OCI-LY7 (cell line): ENCODE data around the gene ASXL1. TPM values are rescaled to one million over a fixed set of nuclear protein-coding genes. Genes with fewer than 3 reads are reported as not detected.

ENCODE experiments used
- BruUV-seq: library from RNA; stranded (reverse); fragments of 400-500 nt; replicated peaks from 2 replicates; lab custom pipeline; 2021; lab: Mats Ljungman, UMichigan
- CTCF ChIA-PET: fragments of 300-600 bp; sonication (Branson Sonifier 250); formaldehyde crosslinking; loops from one replicate; lab custom pipeline; 2022; ENCODE audit warnings: antibody characterized with exemption; ENCODE audit not compliant: unreplicated experiment; lab: Charles Lee
- POLR2A ChIA-PET: fragments of 300-600 bp; sonication (Branson Sonifier 250); formaldehyde crosslinking; loops from one replicate; lab custom pipeline; 2022; ENCODE audit warnings: antibody characterized with exemption; lab: Charles Lee
- DNase-seq: peaks from one replicate; pipeline ENCODE4 v3.0.0-alpha.2; 2015; ENCODE audit warnings: low spot score
- H2AFZ ChIP-seq: fragments of 200-600 bp; sonication (generic), shearing (Covaris generic); 2 replicates; pipeline ENCODE4 v1.6.1; 2014; ENCODE audit warnings: mild to moderate bottlenecking, antibody characterized with exemption, low read length, moderate library complexity
- H3K27ac ChIP-seq: fragments of 200-600 bp; sonication (generic); 2 replicates; pipeline ENCODE4 v1.5.1; 2014; ENCODE audit warnings: mixed run types, low read depth, mild to moderate bottlenecking, moderate library complexity, low read length, inconsistent platforms; ENCODE audit not compliant: poor library complexity, severe bottlenecking
- H3K36me3 ChIP-seq: fragments of 200-600 bp; sonication (generic); 2 replicates; pipeline ENCODE4 v1.6.1; 2014; ENCODE audit warnings: mild to moderate bottlenecking, antibody characterized with exemption, low read length, moderate library complexity, mixed read lengths; ENCODE audit not compliant: insufficient read depth
- H3K4me1 ChIP-seq: fragments of 200-600 bp; sonication (generic); 2 replicates; pipeline ENCODE4 v1.5.1; 2014; ENCODE audit warnings: mild to moderate bottlenecking, low read length; ENCODE audit not compliant: insufficient read depth, poor library complexity, severe bottlenecking
- H3K4me2 ChIP-seq: fragments of 200-600 bp; sonication (generic); 2 replicates; pipeline ENCODE4 v1.6.1; 2014; ENCODE audit warnings: mild to moderate bottlenecking, low read length
- H3K4me3 ChIP-seq: fragments of 200-600 bp; sonication (generic); 2 replicates; pipeline ENCODE4 v1.5.1; 2014; ENCODE audit warnings: mild to moderate bottlenecking, low read depth, low read length; ENCODE audit not compliant: poor library complexity, severe bottlenecking
- H3K79me2 ChIP-seq: fragments of 200-600 bp; sonication (generic); 2 replicates; pipeline ENCODE4 v1.6.1; 2016; ENCODE audit warnings: low read depth, mild to moderate bottlenecking, low read length, moderate library complexity, mixed read lengths; ENCODE audit not compliant: insufficient read depth
- H3K9me2 ChIP-seq: fragments of 200-600 bp; sonication (generic); 2 replicates; pipeline ENCODE4 v1.6.1; 2016; ENCODE audit warnings: mild to moderate bottlenecking, low read length, mixed read lengths; ENCODE audit not compliant: insufficient read depth
- H3K9me3 ChIP-seq: fragments of 200-600 bp; sonication (generic); 2 replicates; pipeline ENCODE4 v1.6.1; 2014; ENCODE audit warnings: mild to moderate bottlenecking, mixed run types, low read length, mixed read lengths
- H4K20me1 ChIP-seq: fragments of 200-600 bp; sonication (generic); 2 replicates; pipeline ENCODE4 v1.6.1; 2014; ENCODE audit warnings: mild to moderate bottlenecking, antibody characterized with exemption, low read length, moderate library complexity, mixed read lengths; ENCODE audit not compliant: insufficient read depth
- CTCF ChIP-seq: fragments of 200-600 bp; sonication (generic); conservative IDR thresholded peaks from 2 replicates; pipeline ENCODE4 v1.5.1; 2014; ENCODE audit warnings: mild to moderate bottlenecking, antibody characterized with exemption, low read length, moderate library complexity, mixed read lengths
- EZH2phosphoT487 ChIP-seq: fragments of 200-600 bp; sonication (generic); IDR thresholded peaks from 2 replicates; pipeline ENCODE4 v1.6.1; 2018; ENCODE audit warnings: low read depth, borderline replicate concordance, mild to moderate bottlenecking, mixed run types, antibody characterized with exemption, low read length, moderate library complexity, mixed read lengths
- intact Hi-C: fragments of 100-400 bp; cut with micrococcal nuclease; formaldehyde crosslinking; loops from one replicate; pipeline ENCODE4 v1.10.0; 2022; ENCODE audit not compliant: unreplicated experiment
- total RNA-seq, 2 experiments: library from RNA; depleted of rRNA in 1 of 2; stranded (reverse); fragments of >200 nt in 1 of 2; shearing (Covaris generic) in 1 of 2; gene quantifications; 2 replicates each; pipeline ENCODE4 v1.2.3, GENCODE V29; 2014 to 2022

The ASXL1 gene
- total RNA-seq, 2 experiments from 2014 or later = 84.7 to 122 TPM

- Histone ChIP-seq H3K36me3 (no peaks in the 10 kb centered on the region), H3K4me1 (peaks cover 20% of the 10 kb centered on the region), H3K4me2 (peak overlapping the region; percentile 63), H4K20me1 (no peaks in the 10 kb centered on the region), H3K79me2 (no peaks in the 10 kb centered on the region), H3K9me2 (no peaks in the 10 kb centered on the region), H3K27ac (no peak overlapping the region), H3K4me3 (peak overlapping the region; percentile 66), H3K9me3 (no peaks in the 10 kb centered on the region), H2AFZ (no peak overlapping the region)
- intact Hi-C loops = no loop called here
- CTCF ChIA-PET = no interaction called here
- TF ChIP-seq EZH2phosphoT487 (no peak), CTCF (no peak)
- BruUV-seq = no TSS peak
- DNase-seq = no peak
- POLR2A ChIA-PET = interaction anchor here (0.6 kb wide), 1 partner anchor 702 kb away, joined by 4 read pairs; no protein-coding TSS in a partner anchor
Observed at GRCh38 chr20:32482442-32483261, 124.5 kb downstream of the ASXL1 start.

GRCh38 chr20:32483351-32484224, 125.5 kb downstream of the ASXL1 start:
- H3K9me3 ChIP-seq = no peaks in the 10 kb centered on the region
- H3K4me1 ChIP-seq = peaks cover 20% of the 10 kb centered on the region
- no peaks in the 10 kb centered on the region for H3K79me2 ChIP-seq
- no TSS peak for BruUV-seq
- peak overlapping the region; percentile 73 for H2AFZ ChIP-seq
- TF ChIP-seq CTCF (no peak; the same call in 1 of the 2 replicates), EZH2phosphoT487 (no peak)
- H3K27ac ChIP-seq = no peak overlapping the region
- ChIA-PET POLR2A (no interaction called here), CTCF (interaction anchor here (1.6 kb wide), 1 partner anchor 12 kb away, joined by 8 read pairs; no protein-coding TSS in a partner anchor)
- intact Hi-C loops = no loop called here
- no peaks in the 10 kb centered on the region for H4K20me1 ChIP-seq
- no peaks in the 10 kb centered on the region for H3K36me3 ChIP-seq
- DNase-seq = peak; percentile 41
- H3K9me2 ChIP-seq = no peaks in the 10 kb centered on the region
- H3K4me2 ChIP-seq = peak overlapping the region; percentile 88
- H3K4me3 ChIP-seq = peak overlapping the region; percentile 78
